ENCODE data around the gene TEX38. TPM values are rescaled to one million over a fixed set of nuclear protein-coding genes. Genes with fewer than 3 reads are reported as not detected.
"Not testable (repeated sequence)": the region's sequence is repeated elsewhere in the genome, so short reads cannot be mapped to it uniquely, and the experiment has no call there.

Gene TEX38
- total and polyA plus RNA-seq, 2 donors, result 0.14 TPM; not detected in 1

DNA sequence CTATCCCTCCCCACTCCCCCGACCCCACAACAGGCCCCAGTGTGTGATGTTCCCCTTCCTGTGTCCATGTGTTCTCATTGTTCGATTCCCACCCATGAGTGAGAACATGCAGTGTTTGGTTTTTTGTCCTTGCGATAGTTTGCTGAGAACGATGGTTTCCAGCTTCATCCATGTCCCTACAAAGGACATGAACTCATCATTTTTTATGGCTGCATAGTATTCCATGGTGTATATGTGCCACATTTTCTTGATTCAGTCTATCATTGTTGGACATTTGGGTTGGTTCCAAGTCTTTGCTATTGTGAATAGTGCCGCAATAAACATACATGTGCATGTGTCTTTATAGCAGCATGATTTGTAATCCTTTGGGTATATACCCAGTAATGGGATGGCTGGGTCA is 8.7 kb upstream of the TEX38 start:
- not testable (repeated sequence) for H3K27me3 ChIP-seq (ENCODE audit: control insufficient read depth in 2 of 2, insufficient read depth in 1 of 2, low read length in 1 of 2); H3K27ac ChIP-seq (ENCODE audit: low read depth in 1 of 2, low read length in 1 of 2); H3K9me3 ChIP-seq (ENCODE audit: control insufficient read depth in 2 of 2, insufficient read depth in 1 of 2, low read length in 1 of 2); DNase-seq (ENCODE audit: low read depth in 6 of 9, low spot score in 9 of 9); H3K4me3 ChIP-seq (ENCODE audit: low read length in 2 of 2)
- 98% methylated on average over 4 of the region's 5 CpGs for WGBS
- H3K36me3 ChIP-seq (ENCODE audit: control insufficient read depth in 2 of 2, insufficient read depth in 2 of 2, low read length in 1 of 2), result peaks cover 13 to 27% of the 10 kb centered on the region in 2 donors
- peaks cover 12 to 16% of the 10 kb centered on the region in 2 donors for H3K4me1 ChIP-seq (ENCODE audit: control insufficient read depth in 2 of 2, insufficient read depth in 2 of 2, low read length in 2 of 2)

DNA sequence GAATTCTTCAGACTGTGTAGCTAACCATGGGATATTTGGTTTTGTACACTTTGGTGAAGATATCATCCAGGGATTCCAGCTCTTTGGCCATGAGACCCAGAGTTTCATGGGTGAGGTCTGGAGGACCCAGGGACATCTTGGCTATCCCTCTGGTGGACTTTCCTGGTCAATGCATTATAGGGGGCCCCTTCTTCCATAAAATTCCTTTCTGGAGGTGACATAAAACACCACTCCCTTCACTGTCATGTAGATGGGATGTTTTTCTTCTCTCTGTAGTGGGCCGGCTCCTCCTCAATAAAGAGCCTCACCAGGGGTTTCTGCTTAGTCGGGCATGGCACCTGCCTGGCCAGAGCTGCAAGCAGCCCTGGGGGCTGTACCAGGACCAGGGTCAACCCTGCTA is 5.7 kb upstream of the TEX38 start:
- H3K4me1 ChIP-seq (ENCODE audit: control insufficient read depth in 2 of 2, insufficient read depth in 2 of 2, low read length in 2 of 2), result peaks cover 16 to 18% of the 10 kb centered on the region in 2 donors
- no peaks in the 10 kb centered on the region for H3K9me3 ChIP-seq (ENCODE audit: control insufficient read depth in 2 of 2, insufficient read depth in 1 of 2, low read length in 1 of 2)
- no peaks in the 10 kb centered on the region for H3K27me3 ChIP-seq (ENCODE audit: control insufficient read depth in 2 of 2, insufficient read depth in 1 of 2, low read length in 1 of 2)
- no peak for DNase-seq (ENCODE audit: low read depth in 6 of 9, low spot score in 9 of 9)
- peaks cover 9 to 19% of the 10 kb centered on the region in 2 donors for H3K36me3 ChIP-seq (ENCODE audit: control insufficient read depth in 2 of 2, insufficient read depth in 2 of 2, low read length in 1 of 2)
- 72% methylated on average over 2 of the region's 2 CpGs for WGBS
- H3K27ac ChIP-seq (ENCODE audit: low read depth in 1 of 2, low read length in 1 of 2), result no peak overlapping the region
- H3K4me3 ChIP-seq (ENCODE audit: low read length in 2 of 2), result no peak overlapping the region

DNA sequence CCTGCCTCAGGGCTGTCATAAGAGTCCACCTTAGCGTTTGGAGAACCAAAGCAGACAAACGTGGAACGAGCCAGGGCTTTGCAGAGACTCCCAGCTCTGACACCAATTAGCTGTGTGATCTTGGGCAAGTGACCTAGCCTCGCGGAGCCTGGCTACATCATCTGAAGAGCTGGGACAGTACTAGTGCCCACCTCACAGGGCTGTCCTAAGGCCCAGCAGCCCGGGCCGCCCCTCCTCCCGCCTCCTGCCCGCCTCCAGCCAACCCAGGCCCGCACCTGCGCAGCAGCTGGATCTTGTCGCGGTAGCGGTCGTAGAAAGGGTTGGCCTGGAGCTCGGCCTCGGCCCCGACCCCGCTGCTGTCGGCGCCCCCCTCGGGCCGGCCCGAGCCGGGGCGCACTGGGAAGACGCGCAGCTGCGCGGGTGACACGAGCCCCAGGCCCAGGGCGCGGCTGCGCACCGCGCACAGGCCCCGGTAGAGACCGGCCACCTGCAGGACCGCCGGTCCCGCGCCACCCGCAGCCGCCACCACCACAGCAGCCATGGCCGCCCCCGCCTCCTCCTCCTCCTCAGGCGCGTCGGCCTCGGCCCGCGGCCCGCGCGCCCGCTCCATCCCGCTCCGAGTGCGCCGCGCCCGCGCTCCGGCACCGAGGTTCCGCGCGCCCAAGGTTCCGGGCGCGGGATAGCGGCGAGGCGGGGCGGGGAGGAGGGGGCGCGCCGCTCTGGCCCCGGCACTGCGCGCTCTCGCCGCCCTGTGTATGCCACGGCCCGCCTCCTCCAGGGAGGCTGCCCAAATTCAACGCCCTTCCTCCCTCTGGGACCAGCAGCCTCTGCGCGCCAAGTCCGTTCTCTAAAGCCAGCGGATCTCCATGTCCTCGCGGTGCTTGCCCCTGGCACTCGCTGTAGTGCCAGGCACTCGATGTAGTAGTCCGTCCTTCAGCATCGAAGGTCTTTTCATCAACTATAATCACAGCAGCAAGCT is 3.6 kb upstream of the TEX38 start, which contains the start of gene ATPAF1:
Gene ATPAF1, minus strand, starts transcription at position 583 of the 979 bp plus-strand sequence. Its CDS starts 42 bp downstream, at position 541.
- H3K27ac ChIP-seq (ENCODE audit: low read depth in 1 of 2, low read length in 1 of 2), result peak within 1 kb of the TSS; percentile 15 to 46
- WGBS, result 2% methylated on average over 96 of the region's 96 CpGs
- peak within 1 kb of the TSS; percentile 66 to 73 for H3K4me3 ChIP-seq (ENCODE audit: low read length in 2 of 2)
- no peaks in the 10 kb centered on the region for H3K9me3 ChIP-seq (ENCODE audit: control insufficient read depth in 2 of 2, insufficient read depth in 1 of 2, low read length in 1 of 2)
- H3K27me3 ChIP-seq (ENCODE audit: control insufficient read depth in 2 of 2, insufficient read depth in 1 of 2, low read length in 1 of 2), result no peaks in the 10 kb centered on the region
- H3K4me1 ChIP-seq (ENCODE audit: control insufficient read depth in 2 of 2, insufficient read depth in 2 of 2, low read length in 2 of 2), result peaks cover 16 to 18% of the 10 kb centered on the region in 2 donors
- peaks cover 15 to 19% of the 10 kb centered on the region in 2 donors for H3K36me3 ChIP-seq (ENCODE audit: control insufficient read depth in 2 of 2, insufficient read depth in 2 of 2, low read length in 1 of 2)
- peak in 5 of 9 donors; percentile 50 to 80 (median 58) for DNase-seq (ENCODE audit: low read depth in 6 of 9, low spot score in 9 of 9)

DNA sequence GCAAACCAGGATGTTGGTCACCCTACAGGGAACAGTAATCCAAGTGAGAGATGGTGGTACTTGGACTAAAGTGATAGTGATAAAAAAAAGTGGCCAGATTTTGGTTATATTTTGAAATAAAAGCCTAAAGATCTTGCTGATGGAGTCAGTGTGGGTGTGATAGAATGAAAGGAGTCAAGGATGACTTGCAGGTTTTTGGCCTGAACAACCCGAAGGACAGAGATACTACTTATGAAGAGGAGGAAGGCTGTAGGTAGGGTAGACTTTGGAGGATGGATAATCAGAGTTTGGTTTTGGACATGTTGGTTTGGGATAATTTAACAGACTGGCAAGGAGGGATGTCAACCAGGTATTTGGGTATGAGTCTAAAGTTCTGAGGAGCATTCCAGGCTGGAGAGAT is 1.5 kb upstream of the TEX38 start:
- H3K36me3 ChIP-seq (ENCODE audit: control insufficient read depth in 2 of 2, insufficient read depth in 2 of 2, low read length in 1 of 2), result peaks cover 6 to 17% of the 10 kb centered on the region in 2 donors
- WGBS, result 95% methylated on average over 1 of the region's 1 CpG
- H3K27me3 ChIP-seq (ENCODE audit: control insufficient read depth in 2 of 2, insufficient read depth in 1 of 2, low read length in 1 of 2), result no peaks in the 10 kb centered on the region
- H3K27ac ChIP-seq (ENCODE audit: low read depth in 1 of 2, low read length in 1 of 2), result no peak overlapping the region
- peaks cover 16 to 18% of the 10 kb centered on the region in 2 donors for H3K4me1 ChIP-seq (ENCODE audit: control insufficient read depth in 2 of 2, insufficient read depth in 2 of 2, low read length in 2 of 2)
- no peak overlapping the region for H3K4me3 ChIP-seq (ENCODE audit: low read length in 2 of 2)
- no peaks in the 10 kb centered on the region for H3K9me3 ChIP-seq (ENCODE audit: control insufficient read depth in 2 of 2, insufficient read depth in 1 of 2, low read length in 1 of 2)
- DNase-seq (ENCODE audit: low read depth in 6 of 9, low spot score in 9 of 9), result no peak

DNA sequence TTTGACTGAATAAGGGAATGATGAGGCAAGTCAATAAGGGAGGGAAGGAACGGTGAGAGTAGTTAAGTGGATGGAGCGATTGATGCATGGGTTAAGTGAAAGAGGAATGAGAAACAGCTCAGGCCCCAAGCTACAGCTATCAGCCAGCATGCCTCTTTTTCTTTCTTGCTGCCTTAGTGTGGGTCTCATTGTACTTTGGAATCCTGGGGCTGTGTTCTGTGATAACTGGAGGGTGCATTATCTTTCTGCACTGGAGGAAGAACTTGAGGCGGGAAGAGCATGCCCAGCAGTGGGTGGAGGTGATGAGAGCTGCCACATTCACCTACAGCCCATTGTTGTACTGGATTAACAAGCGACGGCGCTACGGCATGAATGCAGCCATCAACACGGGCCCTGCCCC is 1.0 kb downstream of the TEX38 start:
- no peak overlapping the region for H3K27ac ChIP-seq (ENCODE audit: low read depth in 1 of 2, low read length in 1 of 2)
- no peak overlapping the region for H3K4me3 ChIP-seq (ENCODE audit: low read length in 2 of 2)
- H3K27me3 ChIP-seq (ENCODE audit: control insufficient read depth in 2 of 2, insufficient read depth in 1 of 2, low read length in 1 of 2), result no peaks in the 10 kb centered on the region
- peaks cover 10 to 22% of the 10 kb centered on the region in 2 donors for H3K36me3 ChIP-seq (ENCODE audit: control insufficient read depth in 2 of 2, insufficient read depth in 2 of 2, low read length in 1 of 2)
- no peak for DNase-seq (ENCODE audit: low read depth in 6 of 9, low spot score in 9 of 9)
- 85% methylated on average over 8 of the region's 8 CpGs for WGBS
- peaks cover 11 to 23% of the 10 kb centered on the region in 2 donors for H3K4me1 ChIP-seq (ENCODE audit: control insufficient read depth in 2 of 2, insufficient read depth in 2 of 2, low read length in 2 of 2)
- no peaks in the 10 kb centered on the region for H3K9me3 ChIP-seq (ENCODE audit: control insufficient read depth in 2 of 2, insufficient read depth in 1 of 2, low read length in 1 of 2)

DNA sequence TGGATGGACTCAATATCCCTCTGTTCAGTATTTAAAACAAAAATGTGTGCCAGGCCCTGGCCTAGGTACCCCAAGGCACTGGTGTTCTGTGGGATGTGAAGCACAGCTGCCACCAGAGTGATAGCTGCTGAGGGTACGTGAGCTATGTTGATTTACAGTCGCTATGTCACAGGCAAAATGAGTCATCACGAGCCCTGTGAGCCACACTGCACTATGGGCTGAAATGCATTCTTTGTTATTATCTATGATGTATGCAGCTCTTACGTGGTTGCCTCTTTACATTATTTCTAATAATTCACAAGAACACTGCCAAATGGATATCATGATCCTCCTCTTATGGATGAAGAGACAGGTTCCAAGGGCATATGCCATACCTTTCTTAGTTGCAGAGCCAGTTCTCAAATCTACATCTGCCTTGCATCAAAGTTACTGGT is 2.1 kb downstream of the TEX38 start:
- no peak overlapping the region for H3K4me3 ChIP-seq (ENCODE audit: low read length in 2 of 2)
- peaks cover 11 to 18% of the 10 kb centered on the region in 2 donors for H3K4me1 ChIP-seq (ENCODE audit: control insufficient read depth in 2 of 2, insufficient read depth in 2 of 2, low read length in 2 of 2)
- DNase-seq (ENCODE audit: low read depth in 6 of 9, low spot score in 9 of 9), result no peak
- no peak overlapping the region for H3K27ac ChIP-seq (ENCODE audit: low read depth in 1 of 2, low read length in 1 of 2)
- H3K9me3 ChIP-seq (ENCODE audit: control insufficient read depth in 2 of 2, insufficient read depth in 1 of 2, low read length in 1 of 2), result no peaks in the 10 kb centered on the region
- H3K36me3 ChIP-seq (ENCODE audit: control insufficient read depth in 2 of 2, insufficient read depth in 2 of 2, low read length in 1 of 2), result peaks cover 15 to 28% of the 10 kb centered on the region in 2 donors
- H3K27me3 ChIP-seq (ENCODE audit: control insufficient read depth in 2 of 2, insufficient read depth in 1 of 2, low read length in 1 of 2), result no peaks in the 10 kb centered on the region
- 70% methylated on average over 4 of the region's 4 CpGs for WGBS

DNA sequence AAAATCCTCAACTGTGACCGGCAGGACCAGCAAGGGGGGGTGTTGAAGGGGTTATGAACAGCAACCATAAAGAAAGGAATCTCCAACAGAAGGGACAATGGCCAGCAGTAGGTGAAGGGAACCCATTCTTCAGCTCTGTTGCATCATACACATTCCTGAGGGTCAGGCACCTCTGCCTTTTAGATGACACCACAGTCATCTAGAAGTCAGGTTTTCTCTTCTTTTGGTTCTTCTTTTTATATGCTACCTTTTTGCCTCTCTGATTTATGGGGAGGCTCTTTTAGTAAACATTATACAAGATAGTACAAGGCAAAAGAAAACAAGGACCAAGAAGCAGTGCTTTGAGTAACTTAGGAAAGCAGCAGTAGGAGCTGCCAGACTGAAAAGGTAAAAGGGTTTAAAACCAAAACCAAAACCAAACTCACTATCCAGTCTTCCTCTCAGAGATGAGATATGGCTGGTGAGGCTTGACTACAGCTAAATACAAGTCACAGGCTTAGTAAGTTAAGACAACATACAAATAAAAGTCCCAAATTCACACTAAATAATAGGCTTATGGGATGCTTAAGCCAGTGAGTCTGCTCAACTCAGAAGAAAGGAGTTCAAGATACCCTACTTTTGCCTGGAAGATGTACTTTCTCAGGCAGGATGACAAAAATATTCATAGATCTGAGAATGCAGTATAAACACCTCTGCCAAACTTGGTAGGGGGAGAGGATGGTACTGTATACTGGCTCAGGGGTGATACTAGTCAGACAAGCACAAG is 4.1 kb downstream of the TEX38 start:
- H3K36me3 ChIP-seq (ENCODE audit: control insufficient read depth in 2 of 2, insufficient read depth in 2 of 2, low read length in 1 of 2), result peaks cover 27 to 44% of the 10 kb centered on the region in 2 donors
- H3K4me1 ChIP-seq (ENCODE audit: control insufficient read depth in 2 of 2, insufficient read depth in 2 of 2, low read length in 2 of 2), result peaks cover 11 to 16% of the 10 kb centered on the region in 2 donors
- H3K4me3 ChIP-seq (ENCODE audit: low read length in 2 of 2), result no peak overlapping the region
- H3K27ac ChIP-seq (ENCODE audit: low read depth in 1 of 2, low read length in 1 of 2), result peak overlapping the region; percentile 74 to 86
- no peaks in the 10 kb centered on the region for H3K9me3 ChIP-seq (ENCODE audit: control insufficient read depth in 2 of 2, insufficient read depth in 1 of 2, low read length in 1 of 2)
- WGBS, result 96% methylated on average over 1 of the region's 1 CpG
- no peaks in the 10 kb centered on the region for H3K27me3 ChIP-seq (ENCODE audit: control insufficient read depth in 2 of 2, insufficient read depth in 1 of 2, low read length in 1 of 2)
- peak in 1 of 9 donors; percentile 71 for DNase-seq (ENCODE audit: low read depth in 6 of 9, low spot score in 9 of 9)

DNA sequence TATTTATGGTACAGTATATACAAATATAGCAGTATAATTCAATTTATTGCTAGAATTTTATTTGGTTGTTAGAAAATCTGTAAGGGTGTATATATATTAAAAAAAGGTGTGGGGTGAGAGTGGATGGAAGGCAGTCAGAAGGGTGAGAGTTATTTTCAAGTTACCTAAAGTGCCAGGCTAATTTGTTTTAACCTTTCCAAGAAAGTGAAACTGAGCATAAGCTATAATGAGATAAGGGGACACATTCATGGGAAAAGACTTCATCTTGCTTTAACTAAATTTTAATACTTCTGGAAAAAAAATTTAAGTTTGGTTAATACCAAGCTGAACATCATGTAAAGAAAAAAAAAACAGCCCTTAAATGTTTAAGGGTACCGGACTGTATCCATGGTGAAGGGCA is 4.9 kb downstream of the TEX38 start:
- H3K27me3 ChIP-seq (ENCODE audit: control insufficient read depth in 2 of 2, insufficient read depth in 1 of 2, low read length in 1 of 2), result no peaks in the 10 kb centered on the region
- no peak for DNase-seq (ENCODE audit: low read depth in 6 of 9, low spot score in 9 of 9)
- peaks cover 11 to 16% of the 10 kb centered on the region in 2 donors for H3K4me1 ChIP-seq (ENCODE audit: control insufficient read depth in 2 of 2, insufficient read depth in 2 of 2, low read length in 2 of 2)
- WGBS, result 31% methylated on average over 1 of the region's 1 CpG
- H3K9me3 ChIP-seq (ENCODE audit: control insufficient read depth in 2 of 2, insufficient read depth in 1 of 2, low read length in 1 of 2), result no peaks in the 10 kb centered on the region
- peaks cover 30 to 51% of the 10 kb centered on the region in 2 donors for H3K36me3 ChIP-seq (ENCODE audit: control insufficient read depth in 2 of 2, insufficient read depth in 2 of 2, low read length in 1 of 2)
- peak overlapping the region in 1 of 2 donors; percentile 86 for H3K27ac ChIP-seq (ENCODE audit: low read depth in 1 of 2, low read length in 1 of 2)
- H3K4me3 ChIP-seq (ENCODE audit: low read length in 2 of 2), result no peak overlapping the region
